GM23338 (cell line): ENCODE results near the gene KDM4B. TPM values are rescaled to one million over a fixed set of nuclear protein-coding genes. Genes with fewer than 3 reads are reported as not detected.

Source experiments
- ATAC-seq: fragments of 200-7000 bp; cut with Tn5 transposase; 3 replicates; pipeline ENCODE4 v1.9.1; 2020
- DNase-seq: peaks from one replicate; pipeline ENCODE4 v3.0.0-alpha.2; 2015; ENCODE audit warnings: low spot score
- H2AFZ ChIP-seq: fragments of 200-600 bp; sonication (generic); 2 replicates; pipeline ENCODE4 v1.8.0; 2016; ENCODE audit warnings: antibody characterized with exemption, mild to moderate bottlenecking, moderate library complexity
- H3F3A ChIP-seq: fragments of 200-600 bp; sonication (generic); replicated peaks from 2 replicates; pipeline ENCODE4 v1.8.0; 2017; ENCODE audit warnings: antibody characterized with exemption, mixed run types, low read depth
- H3K27ac ChIP-seq: fragments of 200-600 bp; sonication (generic); 2 replicates; pipeline ENCODE4 v1.6.1; 2016; ENCODE audit warnings: low read depth
- H3K27me3 ChIP-seq: fragments of 200-600 bp; sonication (generic); 2 replicates; pipeline ENCODE4 v1.8.0; 2016; ENCODE audit warnings: mild to moderate bottlenecking, mixed run types, moderate library complexity; ENCODE audit not compliant: insufficient read depth
- H3K36me3 ChIP-seq: fragments of 200-600 bp; sonication (generic); 2 replicates; pipeline ENCODE4 v1.8.0; 2016; ENCODE audit warnings: mild to moderate bottlenecking; ENCODE audit not compliant: insufficient read depth
- H3K4me1 ChIP-seq: fragments of 200-600 bp; sonication (generic); 2 replicates; pipeline ENCODE4 v1.8.0; 2016; ENCODE audit warnings: mild to moderate bottlenecking, moderate library complexity; ENCODE audit not compliant: insufficient read depth
- H3K4me2 ChIP-seq: fragments of 200-600 bp; sonication (generic); 2 replicates; pipeline ENCODE4 v1.7.1; 2017; ENCODE audit warnings: mixed run types
- H3K4me3 ChIP-seq: fragments of 200-600 bp; sonication (generic); 2 replicates; pipeline ENCODE4 v1.6.1; 2016; ENCODE audit warnings: mixed run types
- H3K79me2 ChIP-seq: fragments of 200-600 bp; sonication (generic); replicated peaks from 2 replicates; pipeline ENCODE4 v1.8.0; 2017; ENCODE audit warnings: mild to moderate bottlenecking; ENCODE audit not compliant: insufficient read depth
- H3K9me2 ChIP-seq: fragments of 200-600 bp; sonication (generic); 2 replicates; pipeline ENCODE4 v1.8.0; 2017; ENCODE audit not compliant: insufficient read depth
- H4K20me1 ChIP-seq: fragments of 200-600 bp; sonication (generic); replicated peaks from 2 replicates; pipeline ENCODE4 v1.8.0; 2017; ENCODE audit warnings: mild to moderate bottlenecking; ENCODE audit not compliant: insufficient read depth
- H3K27ac Mint-ChIP-seq: 2 replicates; pipeline ENCODE4 v1.8.0; 2020; ENCODE audit warnings: inconsistent platforms, mild to moderate bottlenecking, moderate library complexity, mixed read lengths
- H3K27me3 Mint-ChIP-seq: 3 replicates; pipeline ENCODE4 v1.8.0; 2022; ENCODE audit warnings: low read depth, mild to moderate bottlenecking, moderate library complexity, mixed read lengths, inconsistent platforms; ENCODE audit not compliant: insufficient read depth, poor library complexity
- H3K36me3 Mint-ChIP-seq: 3 replicates; pipeline ENCODE4 v1.8.0; 2021; ENCODE audit warnings: low read depth, mild to moderate bottlenecking, inconsistent platforms, moderate library complexity, mixed read lengths
- H3K4me1 Mint-ChIP-seq: 3 replicates; pipeline ENCODE4 v1.8.0; 2020; ENCODE audit warnings: mild to moderate bottlenecking, inconsistent platforms, mixed read lengths
- H3K4me3 Mint-ChIP-seq: 3 replicates; pipeline ENCODE4 v1.8.0; 2021; ENCODE audit warnings: moderate library complexity, mild to moderate bottlenecking, inconsistent platforms, mixed read lengths
- H3K9me3 Mint-ChIP-seq: 3 replicates; pipeline ENCODE4 v1.8.0; 2020; ENCODE audit warnings: moderate library complexity, mild to moderate bottlenecking, inconsistent platforms, mixed read lengths
- CREB1 ChIP-seq: fragments of 250-450 bp; sonication (Bioruptor Pico); IDR thresholded peaks from 2 replicates; pipeline ENCODE4 v1.5.0; 2020; ENCODE audit warnings: low read depth, mild to moderate bottlenecking, moderate library complexity
- CTCF ChIP-seq, 2 experiments: fragments of 200-600 bp in 1 of 2; sonication (generic) in 1 of 2; conservative IDR thresholded peaks; 2 replicates each; pipeline versions ENCODE4 v1.5.1 to v1.6.1; 2016 to 2017; ENCODE audit warnings: antibody characterized with exemption in 2 of 2, low read depth in 2 of 2, mild to moderate bottlenecking in 2 of 2, moderate library complexity in 1 of 2
- EZH2 ChIP-seq: fragments of 200-600 bp; sonication (generic); IDR thresholded peaks from one replicate; pipeline ENCODE4 v1.8.0; 2017; ENCODE audit warnings: antibody characterized with exemption, mild to moderate bottlenecking, low read depth; ENCODE audit not compliant: unreplicated experiment
- EZH2phosphoT487 ChIP-seq: fragments of 200-600 bp; sonication (generic); IDR thresholded peaks from one replicate; pipeline ENCODE4 v1.8.1; 2018; ENCODE audit warnings: antibody characterized with exemption; ENCODE audit not compliant: unreplicated experiment
- JUNB ChIP-seq: IDR thresholded peaks from one replicate; pipeline ENCODE4 v1.6.1; 2016; ENCODE audit warnings: antibody characterized with exemption; ENCODE audit not compliant: unreplicated experiment
- NANOG ChIP-seq: IDR thresholded peaks from 2 replicates; pipeline ENCODE4 v1.6.1; 2016; ENCODE audit warnings: antibody characterized with exemption, borderline replicate concordance
- POLR2AphosphoS5 ChIP-seq: IDR thresholded peaks from 2 replicates; pipeline ENCODE4 v1.6.1; 2016; ENCODE audit warnings: antibody characterized with exemption, low read depth
- STAT1 ChIP-seq: IDR thresholded peaks from one replicate; pipeline ENCODE4 v1.6.1; 2016; ENCODE audit warnings: antibody characterized with exemption; ENCODE audit not compliant: unreplicated experiment
- ZNF114 ChIP-seq: fragments of 250-450 bp; sonication (Bioruptor Pico); IDR thresholded peaks from 2 replicates; pipeline ENCODE4 v1.5.0; 2020; ENCODE audit warnings: mild to moderate bottlenecking, moderate library complexity
- ZNF331 ChIP-seq: fragments of 250-450 bp; sonication (Bioruptor Pico); IDR thresholded peaks from 2 replicates; pipeline ENCODE4 v1.5.0; 2020; ENCODE audit warnings: low read depth, mild to moderate bottlenecking, moderate library complexity
- polyA plus RNA-seq: library from polyadenylated mRNA; unstranded; fragments of >200 nt; fragmentation: Nextera tagmentation; extraction: Ambion mirVana; gene quantifications from 2 replicates; pipeline ENCODE4 v1.2.1, GENCODE V29; 2016
- total RNA-seq: library from RNA; depleted of rRNA; stranded (reverse); fragments of >200 nt; shearing (Covaris generic); gene quantifications from 2 replicates; pipeline ENCODE4 v1.2.3, GENCODE V29; 2014
- TF ChIP-seq, protein P1 (sequence below): IDR thresholded peaks from one replicate; pipeline ENCODE4 v1.6.1; 2018; ENCODE audit warnings: antibody characterized with exemption; ENCODE audit not compliant: unreplicated experiment
- TF ChIP-seq, protein P2 (sequence below): IDR thresholded peaks from 2 replicates; pipeline ENCODE4 v1.6.1; 2016; ENCODE audit warnings: antibody characterized with exemption
- TF ChIP-seq, protein P3 (sequence below): fragments of 250-450 bp; sonication (Bioruptor Pico); IDR thresholded peaks from 2 replicates; pipeline ENCODE4 v1.5.0; 2020; ENCODE audit warnings: mild to moderate bottlenecking, moderate library complexity

Gene KDM4B
- total and polyA plus RNA-seq, 2 experiments from 2014 or later: 9.1 to 27.6 TPM

GRCh38 chr19:5021046-5021445 lies 52.1 kb downstream of the KDM4B start:
- Mint-ChIP-seq H3K4me1 (peaks cover 2% of the 10 kb centered on the region; the same call in 1 of the 3 replicates), H3K27me3 (peaks cover 12% of the 10 kb centered on the region), H3K27ac (peak overlapping the region; percentile 59; the same call in 1 of the 2 replicates), H3K9me3 (peaks cover 7% of the 10 kb centered on the region; the same call in 1 of the 3 replicates), H3K36me3 (peaks cover 6% of the 10 kb centered on the region; the same call in 2 of the 3 replicates), H3K4me3 (no peak overlapping the region)
- H3K4me3 ChIP-seq: no peak overlapping the region
- TF ChIP-seq EZH2 (no peak), CREB1 (CRISPR knock-in tag) (no peak), NANOG (no peak), JUNB (no peak), POLR2AphosphoS5 (no peak), ZNF114 (no peak), CTCF (conservative IDR thresholded peaks at IDR 0.05; ENCODE audit: low read depth in 2 of 2) (no peak), STAT1 (no peak), ZNF331 (CRISPR knock-in tag) (no peak), EZH2phosphoT487 (no peak)
- TF ChIP-seq, protein P1, sequence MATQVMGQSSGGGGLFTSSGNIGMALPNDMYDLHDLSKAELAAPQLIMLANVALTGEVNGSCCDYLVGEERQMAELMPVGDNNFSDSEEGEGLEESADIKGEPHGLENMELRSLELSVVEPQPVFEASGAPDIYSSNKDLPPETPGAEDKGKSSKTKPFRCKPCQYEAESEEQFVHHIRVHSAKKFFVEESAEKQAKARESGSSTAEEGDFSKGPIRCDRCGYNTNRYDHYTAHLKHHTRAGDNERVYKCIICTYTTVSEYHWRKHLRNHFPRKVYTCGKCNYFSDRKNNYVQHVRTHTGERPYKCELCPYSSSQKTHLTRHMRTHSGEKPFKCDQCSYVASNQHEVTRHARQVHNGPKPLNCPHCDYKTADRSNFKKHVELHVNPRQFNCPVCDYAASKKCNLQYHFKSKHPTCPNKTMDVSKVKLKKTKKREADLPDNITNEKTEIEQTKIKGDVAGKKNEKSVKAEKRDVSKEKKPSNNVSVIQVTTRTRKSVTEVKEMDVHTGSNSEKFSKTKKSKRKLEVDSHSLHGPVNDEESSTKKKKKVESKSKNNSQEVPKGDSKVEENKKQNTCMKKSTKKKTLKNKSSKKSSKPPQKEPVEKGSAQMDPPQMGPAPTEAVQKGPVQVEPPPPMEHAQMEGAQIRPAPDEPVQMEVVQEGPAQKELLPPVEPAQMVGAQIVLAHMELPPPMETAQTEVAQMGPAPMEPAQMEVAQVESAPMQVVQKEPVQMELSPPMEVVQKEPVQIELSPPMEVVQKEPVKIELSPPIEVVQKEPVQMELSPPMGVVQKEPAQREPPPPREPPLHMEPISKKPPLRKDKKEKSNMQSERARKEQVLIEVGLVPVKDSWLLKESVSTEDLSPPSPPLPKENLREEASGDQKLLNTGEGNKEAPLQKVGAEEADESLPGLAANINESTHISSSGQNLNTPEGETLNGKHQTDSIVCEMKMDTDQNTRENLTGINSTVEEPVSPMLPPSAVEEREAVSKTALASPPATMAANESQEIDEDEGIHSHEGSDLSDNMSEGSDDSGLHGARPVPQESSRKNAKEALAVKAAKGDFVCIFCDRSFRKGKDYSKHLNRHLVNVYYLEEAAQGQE: no peak
- TF ChIP-seq, protein P2, sequence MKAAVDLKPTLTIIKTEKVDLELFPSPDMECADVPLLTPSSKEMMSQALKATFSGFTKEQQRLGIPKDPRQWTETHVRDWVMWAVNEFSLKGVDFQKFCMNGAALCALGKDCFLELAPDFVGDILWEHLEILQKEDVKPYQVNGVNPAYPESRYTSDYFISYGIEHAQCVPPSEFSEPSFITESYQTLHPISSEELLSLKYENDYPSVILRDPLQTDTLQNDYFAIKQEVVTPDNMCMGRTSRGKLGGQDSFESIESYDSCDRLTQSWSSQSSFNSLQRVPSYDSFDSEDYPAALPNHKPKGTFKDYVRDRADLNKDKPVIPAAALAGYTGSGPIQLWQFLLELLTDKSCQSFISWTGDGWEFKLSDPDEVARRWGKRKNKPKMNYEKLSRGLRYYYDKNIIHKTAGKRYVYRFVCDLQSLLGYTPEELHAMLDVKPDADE: no peak
- TF ChIP-seq, protein P3, sequence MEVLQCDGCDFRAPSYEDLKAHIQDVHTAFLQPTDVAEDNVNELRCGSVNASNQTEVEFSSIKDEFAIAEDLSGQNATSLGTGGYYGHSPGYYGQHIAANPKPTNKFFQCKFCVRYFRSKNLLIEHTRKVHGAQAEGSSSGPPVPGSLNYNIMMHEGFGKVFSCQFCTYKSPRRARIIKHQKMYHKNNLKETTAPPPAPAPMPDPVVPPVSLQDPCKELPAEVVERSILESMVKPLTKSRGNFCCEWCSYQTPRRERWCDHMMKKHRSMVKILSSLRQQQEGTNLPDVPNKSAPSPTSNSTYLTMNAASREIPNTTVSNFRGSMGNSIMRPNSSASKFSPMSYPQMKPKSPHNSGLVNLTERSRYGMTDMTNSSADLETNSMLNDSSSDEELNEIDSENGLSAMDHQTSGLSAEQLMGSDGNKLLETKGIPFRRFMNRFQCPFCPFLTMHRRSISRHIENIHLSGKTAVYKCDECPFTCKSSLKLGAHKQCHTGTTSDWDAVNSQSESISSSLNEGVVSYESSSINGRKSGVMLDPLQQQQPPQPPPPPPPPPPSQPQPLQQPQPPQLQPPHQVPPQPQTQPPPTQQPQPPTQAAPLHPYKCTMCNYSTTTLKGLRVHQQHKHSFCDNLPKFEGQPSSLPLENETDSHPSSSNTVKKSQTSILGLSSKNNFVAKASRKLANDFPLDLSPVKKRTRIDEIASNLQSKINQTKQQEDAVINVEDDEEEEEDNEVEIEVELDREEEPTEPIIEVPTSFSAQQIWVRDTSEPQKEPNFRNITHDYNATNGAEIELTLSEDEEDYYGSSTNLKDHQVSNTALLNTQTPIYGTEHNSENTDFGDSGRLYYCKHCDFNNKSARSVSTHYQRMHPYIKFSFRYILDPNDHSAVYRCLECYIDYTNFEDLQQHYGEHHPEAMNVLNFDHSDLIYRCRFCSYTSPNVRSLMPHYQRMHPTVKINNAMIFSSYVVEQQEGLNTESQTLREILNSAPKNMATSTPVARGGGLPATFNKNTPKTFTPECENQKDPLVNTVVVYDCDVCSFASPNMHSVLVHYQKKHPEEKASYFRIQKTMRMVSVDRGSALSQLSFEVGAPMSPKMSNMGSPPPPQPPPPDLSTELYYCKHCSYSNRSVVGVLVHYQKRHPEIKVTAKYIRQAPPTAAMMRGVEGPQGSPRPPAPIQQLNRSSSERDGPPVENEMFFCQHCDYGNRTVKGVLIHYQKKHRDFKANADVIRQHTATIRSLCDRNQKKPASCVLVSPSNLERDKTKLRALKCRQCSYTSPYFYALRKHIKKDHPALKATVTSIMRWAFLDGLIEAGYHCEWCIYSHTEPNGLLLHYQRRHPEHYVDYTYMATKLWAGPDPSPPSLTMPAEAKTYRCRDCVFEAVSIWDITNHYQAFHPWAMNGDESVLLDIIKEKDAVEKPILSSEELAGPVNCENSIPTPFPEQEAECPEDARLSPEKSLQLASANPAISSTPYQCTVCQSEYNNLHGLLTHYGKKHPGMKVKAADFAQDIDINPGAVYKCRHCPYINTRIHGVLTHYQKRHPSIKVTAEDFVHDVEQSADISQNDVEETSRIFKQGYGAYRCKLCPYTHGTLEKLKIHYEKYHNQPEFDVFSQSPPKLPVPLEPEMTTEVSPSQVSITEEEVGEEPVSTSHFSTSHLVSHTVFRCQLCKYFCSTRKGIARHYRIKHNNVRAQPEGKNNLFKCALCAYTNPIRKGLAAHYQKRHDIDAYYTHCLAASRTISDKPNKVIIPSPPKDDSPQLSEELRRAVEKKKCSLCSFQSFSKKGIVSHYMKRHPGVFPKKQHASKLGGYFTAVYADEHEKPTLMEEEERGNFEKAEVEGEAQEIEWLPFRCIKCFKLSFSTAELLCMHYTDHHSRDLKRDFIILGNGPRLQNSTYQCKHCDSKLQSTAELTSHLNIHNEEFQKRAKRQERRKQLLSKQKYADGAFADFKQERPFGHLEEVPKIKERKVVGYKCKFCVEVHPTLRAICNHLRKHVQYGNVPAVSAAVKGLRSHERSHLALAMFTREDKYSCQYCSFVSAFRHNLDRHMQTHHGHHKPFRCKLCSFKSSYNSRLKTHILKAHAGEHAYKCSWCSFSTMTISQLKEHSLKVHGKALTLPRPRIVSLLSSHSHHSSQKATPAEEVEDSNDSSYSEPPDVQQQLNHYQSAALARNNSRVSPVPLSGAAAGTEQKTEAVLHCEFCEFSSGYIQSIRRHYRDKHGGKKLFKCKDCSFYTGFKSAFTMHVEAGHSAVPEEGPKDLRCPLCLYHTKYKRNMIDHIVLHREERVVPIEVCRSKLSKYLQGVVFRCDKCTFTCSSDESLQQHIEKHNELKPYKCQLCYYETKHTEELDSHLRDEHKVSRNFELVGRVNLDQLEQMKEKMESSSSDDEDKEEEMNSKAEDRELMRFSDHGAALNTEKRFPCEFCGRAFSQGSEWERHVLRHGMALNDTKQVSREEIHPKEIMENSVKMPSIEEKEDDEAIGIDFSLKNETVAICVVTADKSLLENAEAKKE (CRISPR knock-in tag): no peak
- H3K4me2 ChIP-seq: no peak overlapping the region
- H3K79me2 ChIP-seq: peaks cover 24% of the 10 kb centered on the region
- DNase-seq (no peak), ATAC-seq (no peak)
- no peaks in the 10 kb centered on the region for H3K4me1 ChIP-seq
- no peak overlapping the region for H3K27ac ChIP-seq
- H2AFZ ChIP-seq: no peak overlapping the region
- no peaks in the 10 kb centered on the region for H3K9me2 ChIP-seq
- H3K27me3 ChIP-seq: no peaks in the 10 kb centered on the region
- H3F3A ChIP-seq: 0 out of 2 replicates have a peak, but pooled peaks cover 4% of the 10 kb centered on the region
- no peaks in the 10 kb centered on the region for H3K36me3 ChIP-seq
- no peaks in the 10 kb centered on the region; the same call in 1 of the 2 replicates for H4K20me1 ChIP-seq
